ENCODE measurements around the gene SORCS1. TPM values are rescaled to one million over a fixed set of nuclear protein-coding genes. Genes with fewer than 3 reads are reported as not detected.

SORCS1 gene
- total RNA-seq, 1 experiment from 2014 or later = not detected

- TF ChIP-seq FOSL1 (IDR thresholded peaks at IDR 0.05; ENCODE audit: low read depth) (no peak), ATF3 (IDR thresholded peaks at IDR 0.05) (no peak), EZH2 (IDR thresholded peaks at IDR 0.05) (no peak), ZBTB33 (IDR thresholded peaks at IDR 0.05; ENCODE audit: extremely low read depth, insufficient replicate concordance, low read length) (no peak), RAD21 (IDR thresholded peaks at IDR 0.05; ENCODE audit: low read depth) (no peak), REST (IDR thresholded peaks at IDR 0.05; ENCODE audit: low read depth) (no peak), SRF (IDR thresholded peaks at IDR 0.05; ENCODE audit: low read depth) (no peak), TCF7L2 (IDR thresholded peaks at IDR 0.05; ENCODE audit: borderline replicate concordance, extremely low read depth, insufficient read depth, insufficient read length) (no peak), YY1 (IDR thresholded peaks at IDR 0.05; ENCODE audit: extremely low read depth, insufficient replicate concordance, low read depth, low read length) (no peak), JUND (IDR thresholded peaks at IDR 0.05) (no peak), MAX (IDR thresholded peaks at IDR 0.05) (no peak), EZH2phosphoT487 (IDR thresholded peaks at IDR 0.05; ENCODE audit: borderline replicate concordance) (no peak), CBX3 (IDR thresholded peaks at IDR 0.05; ENCODE audit: low read depth) (no peak), SIN3A (IDR thresholded peaks at IDR 0.05; ENCODE audit: low read depth) (no peak), POLR2AphosphoS5 (IDR thresholded peaks at IDR 0.05; ENCODE audit: low read depth, low read length) (no peak), ZNF274 (IDR thresholded peaks at IDR 0.05; ENCODE audit: low read depth, low read length) (no peak), ELF1 (IDR thresholded peaks at IDR 0.05; ENCODE audit: borderline replicate concordance, low read depth) (no peak), CTCF (IDR thresholded peaks at IDR 0.05 in 2 of 3, conservative IDR thresholded peaks at IDR 0.05 in 1 of 3; ENCODE audit: borderline replicate concordance in 1 of 3, insufficient read depth in 1 of 3, low read depth in 2 of 3, low read length in 2 of 3) (no peak), POLR2A (IDR thresholded peaks at IDR 0.05; ENCODE audit: borderline replicate concordance, extremely low read depth, insufficient read depth, insufficient read length) (no peak)
- H3K9me2 ChIP-seq (ENCODE audit: insufficient read depth) = no peaks in the 10 kb centered on the region
- no peaks in the 10 kb centered on the region for H3K4me1 ChIP-seq (ENCODE audit: control insufficient read depth in 1 of 2, insufficient read depth in 2 of 2, low read length in 2 of 2)
- no peaks in the 10 kb centered on the region for H3K79me2 ChIP-seq (ENCODE audit: insufficient read depth, low read length)
- no peak for ATAC-seq
- no peak overlapping the region for H3K9ac ChIP-seq (ENCODE audit: low read length)
- H3K27me3 ChIP-seq (ENCODE audit: insufficient read depth, low read length) = no peaks in the 10 kb centered on the region
- ChIA-PET RAD21 (ENCODE audit: low non-redundant PET in 1 of 2, low total read pairs in 2 of 2, uncharacterized antibody in 2 of 2, unreplicated experiment in 2 of 2) (no interaction called here), CTCF (no interaction called here), POLR2A (no interaction called here)
- no peaks in the 10 kb centered on the region for H4K20me1 ChIP-seq (ENCODE audit: insufficient read depth)
- BruUV-seq (replicated peaks) = no TSS peak
- H3K9me3 ChIP-seq (ENCODE audit: control insufficient read depth in 1 of 2, insufficient read depth in 1 of 2, low read depth in 1 of 2, low read length in 2 of 2) = peaks cover 27 to 37% of the 10 kb centered on the region in 2 experiments; a peak in 2 of 4 replicates
- no peak overlapping the region for H2AFZ ChIP-seq (ENCODE audit: low read depth, low read length, poor library complexity, severe bottlenecking)
- no peak overlapping the region for H3K4me3 ChIP-seq (replicated peaks in 1 of 2; ENCODE audit: low read depth in 1 of 2, low read length in 2 of 2)
- H3K27ac ChIP-seq (ENCODE audit: low read depth, low read length) = no peak overlapping the region
- H3K36me3 ChIP-seq (ENCODE audit: control insufficient read depth in 1 of 2, insufficient read depth in 2 of 2, low read length in 2 of 2) = no peaks in the 10 kb centered on the region
- no peak overlapping the region for H3K4me2 ChIP-seq (ENCODE audit: low read length)
- no peak for DNase-seq (ENCODE audit: low read depth, low spot score)
- intact Hi-C loops (cut with micrococcal nuclease) = no loop called here
Measured at GRCh38 chr10:107169516-107169915, 5.0 kb upstream of the SORCS1 start.

All from HCT116 (cell line).